Smooth muscle cell (in vitro differentiated cells): ENCODE results near the gene DDAH1. TPM values are rescaled to one million over a fixed set of nuclear protein-coding genes. Genes with fewer than 3 reads are reported as not detected.
"Not testable (repeated sequence)": the region's sequence is repeated elsewhere in the genome, so short reads cannot be mapped to it uniquely, and the experiment has no call there.

ENCODE experiments used
- DNase-seq: peaks from one replicate; lab custom pipeline; 2025; ENCODE audit not compliant: unreplicated experiment; lab: John Stamatoyannopoulos, UW
- H2AFZ ChIP-seq: fragments of 200-600 bp; sonication (generic); 2 replicates; pipeline ENCODE4 v1.6.0; 2016; ENCODE audit warnings: antibody characterized with exemption, low read depth, mild to moderate bottlenecking
- H3F3A ChIP-seq: fragments of 200-600 bp; sonication (generic); 2 replicates; pipeline ENCODE4 v1.6.0; 2017; ENCODE audit warnings: antibody characterized with exemption, low read depth
- H3K27ac ChIP-seq: fragments of 200-600 bp; sonication (generic); 2 replicates; pipeline ENCODE4 v1.5.1; 2016; ENCODE audit warnings: low read depth, mild to moderate bottlenecking
- H3K27me3 ChIP-seq: fragments of 200-600 bp; sonication (generic); 2 replicates; pipeline ENCODE4 v1.6.1; 2016; ENCODE audit warnings: low read depth, mild to moderate bottlenecking
- H3K36me3 ChIP-seq: fragments of 200-600 bp; sonication (generic); 2 replicates; pipeline ENCODE4 v1.5.1; 2016; ENCODE audit warnings: low read depth
- H3K4me1 ChIP-seq: fragments of 200-600 bp; sonication (generic); 2 replicates; pipeline ENCODE4 v1.5.1; 2016; ENCODE audit warnings: low read depth
- H3K4me2 ChIP-seq: fragments of 200-600 bp; sonication (generic); 2 replicates; pipeline ENCODE4 v1.6.0; 2016; ENCODE audit warnings: mild to moderate bottlenecking
- H3K4me3 ChIP-seq: fragments of 200-600 bp; sonication (generic); 2 replicates; pipeline ENCODE4 v1.5.1; 2016; ENCODE audit warnings: mild to moderate bottlenecking
- H3K79me2 ChIP-seq: fragments of 200-600 bp; sonication (generic); 2 replicates; pipeline ENCODE4 v1.6.0; 2016; ENCODE audit warnings: low read depth, mild to moderate bottlenecking
- H3K9ac ChIP-seq: fragments of 200-600 bp; sonication (generic); 2 replicates; pipeline ENCODE4 v1.6.0; 2016; ENCODE audit warnings: low read depth
- H3K9me3 ChIP-seq: fragments of 200-600 bp; sonication (generic); replicated peaks from 2 replicates; pipeline ENCODE4 v1.5.1; 2016; ENCODE audit warnings: low read depth
- H4K20me1 ChIP-seq: fragments of 200-600 bp; sonication (generic); 2 replicates; pipeline ENCODE4 v1.6.0; 2016; ENCODE audit warnings: low read depth
- WGBS: methylation state at CpG from one replicate; pipeline ENCODE4 v1.1.7; 2016; ENCODE audit warnings: low lambda C conversion rate; 5-methylcytosine and 5-hydroxymethylcytosine counted together
- polyA plus RNA-seq: library from polyadenylated mRNA; unstranded; fragments of >200 nt; fragmentation: Nextera tagmentation; extraction: Ambion mirVana; gene quantifications from 2 replicates; pipeline ENCODE4 v1.2.1, GENCODE V29; 2016
- total RNA-seq: library from RNA; depleted of rRNA; stranded (reverse); fragments of >200 nt; gene quantifications from 2 replicates; pipeline ENCODE4 v1.2.3, GENCODE V29; 2014
- TF ChIP-seq, protein P1 (sequence below): fragments of 200-600 bp; sonication (generic); IDR thresholded peaks from 2 replicates; pipeline ENCODE4 v1.5.1; 2017; ENCODE audit warnings: borderline replicate concordance, mild to moderate bottlenecking, antibody characterized with exemption; ENCODE audit not compliant: insufficient read depth, poor library complexity, severe bottlenecking

DDAH1 gene
- total RNA-seq (30.8 and 31.6 TPM in 2 replicates), polyA plus RNA-seq (10.2 and 13.8 TPM in 2 replicates)

DNA sequence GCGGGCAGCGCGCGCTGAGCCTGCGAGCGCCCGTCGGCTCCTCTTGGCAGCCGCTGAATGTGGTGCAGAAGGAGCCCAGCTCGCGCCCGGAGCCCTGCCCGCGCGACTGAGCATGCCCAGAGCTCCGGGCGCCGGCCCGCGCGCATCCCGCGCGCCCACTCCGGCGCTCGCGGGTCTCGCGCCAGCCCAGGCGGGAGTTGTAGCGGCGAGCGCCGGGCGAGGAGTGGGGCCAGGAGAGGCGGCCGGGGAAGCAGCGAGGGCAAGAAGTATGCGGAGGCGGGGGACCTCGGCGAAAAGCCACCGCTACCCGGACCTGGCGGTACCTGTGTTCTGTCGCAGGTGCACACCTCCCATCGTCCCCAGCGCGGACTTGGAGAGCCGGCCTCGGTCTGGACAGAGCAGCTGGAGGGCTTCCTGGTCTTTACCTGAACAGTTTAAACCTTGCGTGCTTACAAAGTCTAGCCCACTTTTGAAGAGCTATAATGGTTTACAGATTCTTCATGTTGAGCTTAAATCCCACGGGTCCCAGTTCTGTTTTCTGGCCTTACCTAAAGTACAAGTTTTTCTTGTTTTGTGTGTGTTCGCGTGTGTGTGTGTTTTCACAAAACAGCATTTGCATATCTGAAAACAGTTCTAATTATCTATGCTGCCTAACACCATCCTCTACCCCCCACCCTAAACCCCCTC, at the start of gene DDAH1:
Gene DDAH1, minus strand, starts transcription at position 61 of the 687 bp plus-strand sequence. CDS start 114 bp downstream, outside the sequence.
- H3K4me1 ChIP-seq, result no peaks in the 10 kb centered on the region
- H3K4me3 ChIP-seq, result peak within 1 kb of the TSS; percentile 71
- no peak within 1 kb of the TSS for H3K27ac ChIP-seq
- 5% methylated on average over 56 of the region's 56 CpGs for WGBS
- H3K79me2 ChIP-seq, result peaks cover 7% of the 10 kb centered on the region
- no peak for DNase-seq
- no peaks in the 10 kb centered on the region for H3K36me3 ChIP-seq
- H3K4me2 ChIP-seq, result peak within 1 kb of the TSS; percentile 93
- TF ChIP-seq, protein P1, sequence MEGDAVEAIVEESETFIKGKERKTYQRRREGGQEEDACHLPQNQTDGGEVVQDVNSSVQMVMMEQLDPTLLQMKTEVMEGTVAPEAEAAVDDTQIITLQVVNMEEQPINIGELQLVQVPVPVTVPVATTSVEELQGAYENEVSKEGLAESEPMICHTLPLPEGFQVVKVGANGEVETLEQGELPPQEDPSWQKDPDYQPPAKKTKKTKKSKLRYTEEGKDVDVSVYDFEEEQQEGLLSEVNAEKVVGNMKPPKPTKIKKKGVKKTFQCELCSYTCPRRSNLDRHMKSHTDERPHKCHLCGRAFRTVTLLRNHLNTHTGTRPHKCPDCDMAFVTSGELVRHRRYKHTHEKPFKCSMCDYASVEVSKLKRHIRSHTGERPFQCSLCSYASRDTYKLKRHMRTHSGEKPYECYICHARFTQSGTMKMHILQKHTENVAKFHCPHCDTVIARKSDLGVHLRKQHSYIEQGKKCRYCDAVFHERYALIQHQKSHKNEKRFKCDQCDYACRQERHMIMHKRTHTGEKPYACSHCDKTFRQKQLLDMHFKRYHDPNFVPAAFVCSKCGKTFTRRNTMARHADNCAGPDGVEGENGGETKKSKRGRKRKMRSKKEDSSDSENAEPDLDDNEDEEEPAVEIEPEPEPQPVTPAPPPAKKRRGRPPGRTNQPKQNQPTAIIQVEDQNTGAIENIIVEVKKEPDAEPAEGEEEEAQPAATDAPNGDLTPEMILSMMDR, result no peak
- no peaks in the 10 kb centered on the region for H3K9me3 ChIP-seq
- H4K20me1 ChIP-seq, result peaks cover 8% of the 10 kb centered on the region
- H3K27me3 ChIP-seq, result no peaks in the 10 kb centered on the region
- H3F3A ChIP-seq, result no peaks in the 10 kb centered on the region
- H2AFZ ChIP-seq, result peak within 1 kb of the TSS; percentile 72
- peak within 1 kb of the TSS; percentile 60 for H3K9ac ChIP-seq

- H3K36me3 ChIP-seq, H2AFZ ChIP-seq, DNase-seq, H3K4me2 ChIP-seq, H3K9ac ChIP-seq, H3K4me3 ChIP-seq, H3K4me1 ChIP-seq, H3K9me3 ChIP-seq, H3K27ac ChIP-seq, H3K27me3 ChIP-seq, H3F3A ChIP-seq: not testable (repeated sequence)
- WGBS, result 99% methylated on average over 4 of the region's 4 CpGs
- Histone ChIP-seq H4K20me1 (peaks cover 22% of the 10 kb centered on the region), H3K79me2 (peaks cover 22% of the 10 kb centered on the region)
These were observed 49.0 kb upstream of the DDAH1 start for GRCh38 chr1:85513998-85514397.

- Histone ChIP-seq H3K9me3 (no peaks in the 10 kb centered on the region), H3F3A (no peaks in the 10 kb centered on the region), H3K27me3 (no peaks in the 10 kb centered on the region), H4K20me1 (peaks cover 55% of the 10 kb centered on the region), H3K79me2 (peaks cover 57% of the 10 kb centered on the region), H3K36me3 (no peaks in the 10 kb centered on the region), H3K4me1 (no peaks in the 10 kb centered on the region), H3K9ac (no peak overlapping the region), H3K4me3 (no peak overlapping the region), H3K4me2 (peak overlapping the region; percentile 34), H3K27ac (no peak overlapping the region), H2AFZ (no peak overlapping the region)
- TF ChIP-seq, protein P1, result no peak
- 28% methylated on average over 1 of the region's 1 CpG for WGBS
- DNase-seq, result no peak
These were observed 39.5 kb upstream of the DDAH1 start for GRCh38 chr1:85504417-85504816.

DNA sequence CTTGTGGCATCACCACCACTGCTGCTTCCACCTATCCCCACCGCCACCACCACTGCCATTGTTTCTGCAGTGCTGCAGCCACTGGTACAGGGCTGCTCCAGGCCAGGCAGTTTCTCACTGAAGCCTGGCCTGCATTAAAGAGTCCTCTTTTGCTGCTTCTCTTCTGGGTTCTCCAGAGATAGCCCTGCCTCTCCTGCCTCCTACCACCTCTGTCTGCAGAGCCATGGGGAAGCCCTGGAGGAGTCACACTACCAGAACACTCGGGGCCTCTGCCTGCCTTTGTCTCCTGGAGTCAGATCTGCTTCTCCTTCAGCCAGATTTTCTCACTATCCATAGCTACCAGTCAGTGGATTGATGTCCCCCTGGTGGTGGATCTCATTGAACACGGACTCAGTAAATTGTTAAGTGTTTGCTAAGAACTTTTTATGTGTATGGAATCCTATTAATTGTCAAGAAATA, 37.7 kb upstream of the DDAH1 start:
- H3K27ac ChIP-seq, result peak overlapping the region; percentile 21
- no peak overlapping the region for H3K4me3 ChIP-seq
- no peaks in the 10 kb centered on the region for H3K4me1 ChIP-seq
- peaks cover 49% of the 10 kb centered on the region for H4K20me1 ChIP-seq
- 50% methylated on average over 3 of the region's 3 CpGs for WGBS
- no peak for DNase-seq
- TF ChIP-seq, protein P1, result peak; percentile 54
- H3K4me2 ChIP-seq, result peak overlapping the region; percentile 62
- H3K9me3 ChIP-seq, result no peaks in the 10 kb centered on the region
- no peaks in the 10 kb centered on the region for H3K27me3 ChIP-seq
- no peaks in the 10 kb centered on the region for H3K36me3 ChIP-seq
- no peaks in the 10 kb centered on the region for H3F3A ChIP-seq
- H3K79me2 ChIP-seq, result peaks cover 52% of the 10 kb centered on the region
- H3K9ac ChIP-seq, result no peak overlapping the region
- no peak overlapping the region for H2AFZ ChIP-seq
